Body of pancreas (tissue), 4 donors: ENCODE measurements around the gene MSANTD4. TPM values are rescaled to one million over a fixed set of nuclear protein-coding genes. Genes with fewer than 3 reads are reported as not detected.
A peak's percentile ranks its signal among the peaks of the same experiment; 100 is the strongest.
"Not testable (repeated sequence)": the region's sequence is repeated elsewhere in the genome, so short reads cannot be mapped to it uniquely, and the experiment has no call there.

ENCODE experiments used
- ATAC-seq: fragments of 150-250 bp; one replicate; pipeline ENCODE4 v1.9.1; 2016
- DNase-seq, 4 donors: peaks; one replicate each; pipeline ENCODE4 v3.0.0-alpha.2; 2019
- H3K27ac ChIP-seq, 4 donors: fragments of 200-600 bp; sonication (generic); 1 replicate in 3 of 4; 2 replicates in 1 of 4; pipeline versions ENCODE4 v1.5.1 to v1.6.1; 2016 to 2019; ENCODE audit warnings: mild to moderate bottlenecking in 1 of 4, mixed read lengths in 1 of 4, moderate library complexity in 1 of 4
- H3K27me3 ChIP-seq, 2 donors: fragments of 200-600 bp; sonication (generic); one replicate each; pipeline ENCODE4 v1.6.0; 2016; ENCODE audit warnings: mild to moderate bottlenecking in 1 of 2
- H3K36me3 ChIP-seq, 2 donors: fragments of 200-600 bp; sonication (generic); replicated peaks in 1 of 2; 2 replicates each; pipeline ENCODE4 v1.5.1; 2016; ENCODE audit warnings: low read depth in 2 of 2; ENCODE audit not compliant: insufficient read depth in 1 of 2
- H3K4me1 ChIP-seq: fragments of 200-600 bp; sonication (generic); one replicate; pipeline ENCODE4 v1.6.0; 2016
- H3K4me3 ChIP-seq, 2 donors: fragments of 200-600 bp; sonication (generic); 1 replicate in 1 of 2; 2 replicates in 1 of 2; pipeline ENCODE4 v1.5.1; 2016 to 2019
- H3K9me3 ChIP-seq, 3 donors: fragments of 200-600 bp; sonication (generic); 1 replicate in 2 of 3; 2 replicates in 1 of 3; pipeline ENCODE4 v1.5.1; 2016
- POLR2A ChIP-seq, 3 donors: fragments of 450-650 bp; IDR thresholded peaks; one replicate each; pipeline ENCODE4 v1.6.1; 2016; ENCODE audit warnings: antibody characterized with exemption in 3 of 3, mild to moderate bottlenecking in 2 of 3
- WGBS, 2 donors: methylation state at CpG; one replicate each; pipeline ENCODE4 v1.1.5; 2017; 5-methylcytosine and 5-hydroxymethylcytosine counted together
- intact Hi-C: fragments of 100-400 bp; cut with DNase I; formaldehyde crosslinking; loops from one replicate; pipeline ENCODE4 v1.15.1; 2023
- total RNA-seq, 2 donors: library from RNA; depleted of rRNA; stranded (reverse); fragments of >200 nt; gene quantifications; one replicate each; pipeline ENCODE4 v1.1.0, GENCODE V29; 2016
- TF ChIP-seq, protein P1 (sequence below), 7 experiments: fragments of 450-650 bp in 4 of 7; fragments of 200-600 bp in 3 of 7; sonication (generic) in 3 of 7; IDR thresholded peaks; one replicate each; pipeline ENCODE4 v1.5.1; 2016 to 2019; ENCODE audit warnings: antibody characterized with exemption in 7 of 7

The MSANTD4 gene
- total RNA-seq, 2 donors from 2014 or later = 4.9 to 19.5 TPM

DNA sequence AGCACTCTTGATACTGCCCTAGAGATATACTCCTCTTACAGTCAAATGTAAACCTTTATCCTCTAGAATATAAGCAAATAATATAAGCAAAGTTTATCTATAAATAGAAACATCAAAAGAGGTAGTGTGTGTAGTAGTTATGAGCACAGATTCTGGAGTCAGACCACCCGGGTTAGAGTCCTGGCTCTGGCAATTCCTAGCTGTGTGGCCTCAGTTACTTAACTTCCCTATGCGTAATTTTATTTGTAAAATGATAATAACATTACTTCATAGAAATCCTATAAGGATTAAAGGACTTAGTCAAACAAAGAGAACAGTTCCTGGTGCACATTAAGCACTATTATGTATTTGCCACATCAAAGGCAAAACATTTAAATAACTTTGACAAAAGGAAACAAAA, 7.0 kb downstream of the MSANTD4 start:
- no peaks in the 10 kb centered on the region for H3K9me3 ChIP-seq
- no peak overlapping the region for H3K4me3 ChIP-seq
- no peak overlapping the region for H3K27ac ChIP-seq
- no peaks in the 10 kb centered on the region for H3K36me3 ChIP-seq
- intact Hi-C loops = no loop called here
- DNase-seq = no peak
- no peak for ATAC-seq
- H3K27me3 ChIP-seq = no peaks in the 10 kb centered on the region
- peaks cover 57% of the 10 kb centered on the region for H3K4me1 ChIP-seq
- no peak for TF ChIP-seq POLR2A (IDR thresholded peaks at IDR 0.05)
- TF ChIP-seq, protein P1, sequence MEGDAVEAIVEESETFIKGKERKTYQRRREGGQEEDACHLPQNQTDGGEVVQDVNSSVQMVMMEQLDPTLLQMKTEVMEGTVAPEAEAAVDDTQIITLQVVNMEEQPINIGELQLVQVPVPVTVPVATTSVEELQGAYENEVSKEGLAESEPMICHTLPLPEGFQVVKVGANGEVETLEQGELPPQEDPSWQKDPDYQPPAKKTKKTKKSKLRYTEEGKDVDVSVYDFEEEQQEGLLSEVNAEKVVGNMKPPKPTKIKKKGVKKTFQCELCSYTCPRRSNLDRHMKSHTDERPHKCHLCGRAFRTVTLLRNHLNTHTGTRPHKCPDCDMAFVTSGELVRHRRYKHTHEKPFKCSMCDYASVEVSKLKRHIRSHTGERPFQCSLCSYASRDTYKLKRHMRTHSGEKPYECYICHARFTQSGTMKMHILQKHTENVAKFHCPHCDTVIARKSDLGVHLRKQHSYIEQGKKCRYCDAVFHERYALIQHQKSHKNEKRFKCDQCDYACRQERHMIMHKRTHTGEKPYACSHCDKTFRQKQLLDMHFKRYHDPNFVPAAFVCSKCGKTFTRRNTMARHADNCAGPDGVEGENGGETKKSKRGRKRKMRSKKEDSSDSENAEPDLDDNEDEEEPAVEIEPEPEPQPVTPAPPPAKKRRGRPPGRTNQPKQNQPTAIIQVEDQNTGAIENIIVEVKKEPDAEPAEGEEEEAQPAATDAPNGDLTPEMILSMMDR (IDR thresholded peaks at IDR 0.05) = no peak
- 58 to 67% methylated on average over 2 of the region's 2 CpGs for WGBS, 2 donors

DNA sequence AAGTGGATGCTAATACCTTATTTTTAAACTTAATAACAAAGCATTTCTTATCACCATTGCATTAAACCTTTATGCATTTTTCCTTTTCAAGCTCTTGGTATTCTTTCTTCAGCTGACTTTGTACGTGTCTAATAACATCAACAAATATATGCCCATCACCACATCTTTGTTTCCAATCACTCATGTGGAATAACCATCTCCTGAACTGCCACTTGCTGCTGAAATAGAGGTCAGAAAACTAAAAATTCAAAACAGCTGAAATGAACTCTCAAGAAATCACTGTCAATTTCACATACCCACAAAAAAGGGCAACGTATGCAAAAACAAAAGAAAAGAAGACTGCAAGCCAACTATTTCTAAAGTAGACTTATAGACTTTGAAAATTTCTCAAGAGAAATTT, 7.4 kb downstream of the MSANTD4 start:
- TF ChIP-seq, protein P1 (IDR thresholded peaks at IDR 0.05) = no peak
- TF ChIP-seq POLR2A (IDR thresholded peaks at IDR 0.05) = no peak
- Histone ChIP-seq H3K4me3 (no peak overlapping the region), H3K9me3 (no peaks in the 10 kb centered on the region), H3K27ac (no peak overlapping the region), H3K4me1 (peaks cover 54% of the 10 kb centered on the region), H3K27me3 (no peaks in the 10 kb centered on the region), H3K36me3 (peaks cover 0 to 4% of the 10 kb centered on the region in 2 donors)
- no peak for ATAC-seq
- intact Hi-C loops = no loop called here
- 71 to 89% methylated on average over 2 of the region's 2 CpGs for WGBS, 2 donors
- DNase-seq = no peak

DNA sequence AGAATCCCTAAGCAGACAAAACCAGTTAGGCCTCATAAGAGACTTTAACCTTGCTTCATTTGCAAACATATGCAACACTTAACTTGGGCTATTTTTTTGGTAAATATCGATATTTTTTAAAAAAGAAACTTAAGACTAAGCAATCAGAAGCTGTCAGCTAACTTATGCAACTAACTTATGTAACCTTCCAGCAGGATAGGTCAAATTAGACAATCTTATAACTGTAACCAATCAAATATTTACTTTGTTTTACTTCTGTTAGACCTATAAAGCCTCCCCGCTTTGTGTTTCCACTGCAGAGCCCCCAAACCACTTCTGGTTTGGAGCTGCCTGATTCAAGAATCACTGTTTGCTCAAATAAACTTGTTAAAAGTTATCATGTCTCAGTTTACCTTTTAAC, 8.0 kb downstream of the MSANTD4 start:
- TF ChIP-seq, protein P1 (IDR thresholded peaks at IDR 0.05) = no peak
- TF ChIP-seq POLR2A (IDR thresholded peaks at IDR 0.05) = no peak
- Histone ChIP-seq H3K27me3 (no peaks in the 10 kb centered on the region), H3K4me1 (peaks cover 50% of the 10 kb centered on the region), H3K9me3 (no peaks in the 10 kb centered on the region), H3K36me3 (peaks cover 0 to 10% of the 10 kb centered on the region in 2 donors), H3K4me3 (no peak overlapping the region), H3K27ac (no peak overlapping the region)
- intact Hi-C loops = no loop called here
- 34 to 44% methylated on average over 2 of the region's 2 CpGs for WGBS, 2 donors
- DNase-seq = no peak
- ATAC-seq = peak; percentile 40

DNA sequence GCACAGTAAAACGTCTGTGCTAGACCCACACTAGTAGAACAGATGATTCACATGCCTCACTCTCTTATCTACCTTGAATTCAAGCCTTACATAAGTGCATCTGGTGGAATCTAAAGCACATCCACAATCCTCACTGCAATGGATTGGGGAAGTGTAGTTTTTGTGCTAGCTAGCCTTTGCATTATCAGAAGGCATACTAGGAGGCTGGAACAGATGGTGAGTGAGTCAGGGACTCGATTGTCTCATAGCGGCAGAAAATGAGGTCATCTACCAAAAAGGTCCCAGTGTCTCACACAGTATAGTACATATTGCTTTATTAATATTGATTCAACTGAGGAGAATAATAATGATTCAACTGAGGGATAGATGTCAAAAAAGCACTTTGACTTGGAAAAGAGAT, 9.3 kb downstream of the MSANTD4 start:
- intact Hi-C loops = no loop called here
- Histone ChIP-seq H3K27me3 (no peaks in the 10 kb centered on the region), H3K4me1 (peaks cover 40% of the 10 kb centered on the region), H3K36me3 (peaks cover 4 to 10% of the 10 kb centered on the region in 2 donors), H3K9me3 (no peaks in the 10 kb centered on the region), H3K4me3 (no peak overlapping the region), H3K27ac (no peak overlapping the region)
- no peak for TF ChIP-seq POLR2A (IDR thresholded peaks at IDR 0.05)
- TF ChIP-seq, protein P1 (IDR thresholded peaks at IDR 0.05) = no peak
- WGBS, 2 donors = 55 to 59% methylated on average over 3 of the region's 3 CpGs
- DNase-seq (peak in 2 of 4 donors; percentile 21 to 38), ATAC-seq (peak; percentile 73)

DNA sequence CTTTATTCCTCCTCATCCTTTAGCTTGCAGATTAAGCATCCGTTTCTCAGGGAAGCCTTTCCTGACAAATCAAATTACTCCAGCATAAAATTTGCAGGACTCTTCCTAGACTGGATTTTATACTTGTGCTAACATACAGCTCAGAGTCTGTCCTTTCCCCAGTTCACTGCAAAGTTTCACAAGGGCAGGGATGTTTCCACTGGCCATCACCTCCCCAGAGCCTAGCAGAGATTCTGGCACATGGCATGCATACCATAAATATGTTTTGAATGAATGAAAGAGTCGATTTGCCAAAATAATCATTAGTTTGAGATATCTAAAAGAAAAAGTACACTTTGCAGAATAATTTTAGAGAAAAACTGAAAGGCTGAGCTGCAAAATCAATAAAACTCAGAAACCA, 10.6 kb downstream of the MSANTD4 start:
- TF ChIP-seq, protein P1 (IDR thresholded peaks at IDR 0.05) = no peak
- TF ChIP-seq POLR2A (IDR thresholded peaks at IDR 0.05) = no peak
- no peak overlapping the region for H3K27ac ChIP-seq
- DNase-seq = no peak
- intact Hi-C loops = no loop called here
- 51 to 57% methylated on average over 2 of the region's 2 CpGs for WGBS, 2 donors
- peaks cover 38% of the 10 kb centered on the region for H3K4me1 ChIP-seq
- H3K9me3 ChIP-seq = no peaks in the 10 kb centered on the region
- ATAC-seq = no peak
- no peaks in the 10 kb centered on the region for H3K27me3 ChIP-seq
- peaks cover 4 to 10% of the 10 kb centered on the region in 2 donors for H3K36me3 ChIP-seq
- no peak overlapping the region for H3K4me3 ChIP-seq

DNA sequence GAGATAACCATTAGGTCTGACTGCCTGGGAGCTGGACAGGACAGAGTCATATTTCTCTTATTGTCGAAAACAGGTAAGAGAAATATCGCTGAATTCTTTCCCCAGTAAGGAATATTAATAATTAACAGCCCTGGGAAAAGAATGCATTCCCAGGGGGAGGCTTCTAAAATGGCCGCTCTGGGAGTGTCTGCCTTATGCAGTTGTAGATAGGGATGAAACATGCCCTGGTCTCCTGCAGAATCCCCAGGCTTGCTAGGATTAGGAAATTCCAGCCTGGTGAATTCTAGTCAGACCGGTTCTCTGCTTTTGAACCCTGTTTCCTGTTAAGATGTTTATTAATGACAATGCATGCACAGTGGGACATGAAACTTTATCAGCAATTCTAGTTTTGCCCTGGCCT, 18.9 kb downstream of the MSANTD4 start:
- H3K27ac ChIP-seq, H3K9me3 ChIP-seq, DNase-seq, intact Hi-C loops, H3K36me3 ChIP-seq, H3K27me3 ChIP-seq, H3K4me1 ChIP-seq, ATAC-seq, H3K4me3 ChIP-seq: not testable (repeated sequence)
- whole genome bisulfite sequencing, 2 donors = 90 to 95% methylated on average over 4 of the region's 4 CpGs
